Midbrain (tissue), 1 donor: Measurements from ENCODE around the gene DYSF.

Experiments used
- DNase-seq: peaks from one replicate; lab custom pipeline; 2025; lab: John Stamatoyannopoulos, UW

The DYSF gene

GRCh38 chr2:71691747-71692441 is 238.5 kb downstream of the DYSF start:
- no peak for DNase-seq

DNA sequence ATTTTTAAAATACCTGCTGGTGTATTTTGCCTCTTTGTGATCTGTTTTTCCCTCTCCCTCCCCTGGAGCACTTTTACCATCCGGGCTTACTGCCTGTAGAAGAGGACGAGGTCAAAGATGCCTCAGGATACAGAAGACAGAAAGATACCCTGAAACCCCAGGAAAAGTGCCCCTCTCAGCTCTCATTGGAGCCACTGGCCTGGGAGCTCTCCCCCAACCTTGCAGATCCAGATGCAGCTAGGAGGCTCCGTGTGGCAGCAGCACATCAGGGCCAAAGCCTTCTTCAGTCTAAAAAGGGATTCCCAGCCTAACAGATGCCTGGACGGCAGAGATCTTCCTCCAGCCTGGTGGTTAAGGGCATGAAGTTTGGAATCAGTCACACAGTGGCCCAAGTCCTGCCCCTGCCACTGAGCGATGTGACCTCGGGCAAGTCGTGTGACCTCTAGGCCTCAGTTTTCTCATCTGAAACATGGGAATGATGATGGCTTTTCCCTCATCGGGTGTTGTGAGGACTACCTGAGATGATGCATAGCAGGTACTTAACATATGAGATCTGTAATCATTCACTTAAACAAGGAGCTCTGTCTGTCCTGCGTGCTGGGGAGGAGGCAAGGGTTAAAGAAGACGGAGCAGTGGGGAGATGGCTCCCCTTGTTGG is 239.4 kb downstream of the DYSF start:
- no peak for DNase-seq

DNA sequence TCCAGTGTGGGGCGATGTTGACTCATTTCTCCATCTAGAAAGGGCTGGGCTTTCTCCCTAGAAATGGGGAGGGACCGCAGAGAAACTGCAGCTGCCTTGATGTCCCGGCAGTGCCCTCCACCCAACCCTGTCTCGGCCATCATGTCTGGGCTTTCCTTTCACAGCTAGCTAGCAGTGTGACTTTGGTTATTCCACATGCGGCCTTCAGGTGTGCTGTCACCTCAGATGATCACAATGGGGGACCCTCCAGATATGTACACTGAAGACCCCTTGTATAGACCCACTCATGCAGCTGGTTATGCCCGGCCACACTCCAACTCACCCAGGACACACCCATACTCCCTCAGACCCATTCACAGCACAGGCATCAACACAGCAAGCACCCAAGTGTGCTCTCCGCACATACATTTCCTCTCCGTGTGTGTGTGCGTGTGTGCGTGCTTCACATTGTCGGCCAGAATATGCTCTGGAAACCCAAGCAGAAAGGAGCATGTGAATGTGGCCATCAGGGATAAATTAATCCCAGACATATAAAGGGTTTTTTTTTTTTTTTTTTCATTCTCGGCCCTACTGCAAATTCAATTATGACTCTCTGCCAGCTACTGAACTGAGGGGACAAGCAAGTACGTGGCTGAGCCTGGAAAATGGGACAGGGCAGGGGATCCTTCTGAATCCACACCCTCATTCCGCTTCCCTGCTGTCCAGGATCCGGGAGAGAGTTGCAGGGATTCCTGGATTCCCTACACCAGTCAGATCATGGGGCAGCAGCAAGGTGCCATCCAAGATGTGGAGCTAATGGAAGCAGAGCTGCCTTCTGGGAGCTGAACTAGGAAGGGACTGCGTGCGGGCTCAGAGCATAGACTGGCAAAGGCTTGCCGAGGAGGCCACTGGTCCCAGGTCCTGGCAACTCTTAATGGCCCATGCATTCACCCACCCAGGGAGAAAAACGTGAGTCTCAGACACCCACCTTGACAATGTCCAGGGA is 240.2 kb downstream of the DYSF start:
- no peak for DNase-seq

- DNase-seq = no peak
These were observed 241.3 kb downstream of the DYSF start for GRCh38 chr2:71694501-71695234.

DNA sequence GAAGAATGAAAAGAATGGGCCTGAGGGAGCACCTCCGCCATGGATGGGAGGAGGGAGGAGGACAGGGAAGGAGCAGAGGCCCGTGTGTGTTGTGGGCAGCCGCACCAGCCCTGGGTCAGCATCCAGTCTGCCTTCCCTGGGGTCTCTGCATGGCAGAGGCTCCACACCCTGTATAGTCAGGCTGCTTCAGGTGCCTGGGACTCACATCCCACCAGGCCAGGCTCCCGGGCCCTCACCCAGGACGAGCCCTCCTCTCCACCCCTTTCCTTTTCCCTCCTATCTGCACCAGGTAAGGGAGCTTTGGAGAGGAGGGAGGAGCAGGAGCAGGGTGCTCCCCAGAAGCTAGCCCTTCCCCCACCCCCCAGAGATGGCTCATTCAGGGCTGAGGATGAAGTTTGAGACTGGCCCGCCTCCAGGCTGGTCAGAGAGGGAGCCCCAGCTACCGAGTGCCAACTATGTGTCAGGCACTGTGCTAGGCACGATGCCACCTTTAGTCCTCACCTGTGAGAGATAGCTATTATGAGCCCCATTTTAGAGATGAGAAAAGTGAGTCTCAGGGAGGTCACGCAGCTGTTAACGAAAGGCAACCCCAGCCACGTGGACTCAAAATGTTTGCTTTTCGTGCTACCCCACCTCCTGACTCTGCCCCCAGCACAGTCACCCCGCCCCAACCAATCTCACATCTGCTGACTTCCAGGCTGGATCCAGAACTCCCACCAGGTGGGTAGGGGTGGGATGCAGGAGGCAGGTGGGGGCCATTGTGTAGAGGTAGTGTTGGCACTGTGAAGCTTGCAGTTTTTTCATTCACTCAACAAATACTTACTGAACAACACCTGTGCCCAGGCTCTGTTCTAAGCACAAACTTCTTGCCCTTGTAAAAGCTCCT is 242.1 kb downstream of the DYSF start:
- no peak for DNase-seq

GRCh38 chr2:71696381-71696780 is 243.0 kb downstream of the DYSF start:
- DNase-seq = no peak

DNA sequence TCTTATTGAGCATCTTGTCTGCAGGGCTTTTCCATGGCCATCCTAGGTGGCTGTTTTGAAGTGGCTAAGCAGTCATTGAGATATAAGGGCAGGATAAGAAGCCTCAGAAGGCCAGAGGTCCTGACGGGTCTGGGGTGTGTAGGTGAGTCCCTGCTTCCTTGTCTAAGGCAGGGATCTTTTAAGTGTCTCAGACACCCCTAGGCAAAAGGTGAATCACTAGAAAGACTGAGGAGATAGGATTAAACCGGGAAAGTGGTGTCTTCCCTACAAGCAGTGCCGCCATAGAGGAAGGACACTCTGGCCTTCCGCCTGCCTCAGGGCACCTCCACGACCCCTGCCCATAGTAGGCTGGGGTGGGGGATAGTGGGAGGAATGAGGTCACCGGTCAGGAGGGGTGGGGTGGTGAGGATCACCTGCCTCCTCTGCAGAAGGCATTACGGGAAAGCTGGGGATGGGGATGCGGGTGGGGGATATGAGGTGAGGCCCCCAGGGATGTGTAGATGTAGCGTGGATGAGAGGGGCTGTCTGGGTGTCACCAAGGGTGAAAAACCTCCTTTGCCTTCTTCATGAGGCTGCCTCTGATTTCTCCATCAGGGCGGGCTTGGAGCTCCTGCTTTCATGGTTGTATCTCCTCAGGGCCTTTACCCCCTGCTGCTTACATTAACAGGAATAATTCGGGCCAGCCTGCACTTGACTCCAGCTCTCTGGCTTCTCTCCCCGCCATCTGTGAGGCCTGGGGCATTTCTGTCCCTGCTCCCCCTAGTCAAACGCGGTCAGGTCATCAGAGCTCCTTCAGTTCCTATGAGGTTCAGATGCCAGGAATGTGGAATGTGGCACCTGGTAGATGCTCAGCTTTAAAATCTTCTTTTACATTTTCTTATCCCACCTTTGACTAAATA is 244.0 kb downstream of the DYSF start:
- no peak for DNase-seq

DNA sequence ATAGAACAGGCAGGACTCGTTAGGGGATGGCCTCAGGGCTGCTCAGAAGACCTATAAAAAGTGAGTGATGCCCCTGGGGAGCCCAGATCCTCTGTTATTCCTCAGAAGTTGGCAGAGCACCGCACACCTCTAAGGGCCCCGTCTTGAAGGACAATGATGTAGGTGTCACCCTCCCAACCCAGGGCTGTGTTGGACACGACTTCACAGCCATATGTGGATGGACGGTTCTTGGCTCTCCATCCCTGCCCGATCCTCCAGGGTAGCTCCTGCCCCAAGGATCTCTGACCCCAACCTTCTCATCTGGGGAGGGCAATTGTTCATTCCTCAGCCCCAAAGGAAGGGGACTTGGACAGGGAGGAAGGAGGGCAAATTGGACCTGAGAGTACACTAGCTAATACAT is 246.1 kb downstream of the DYSF start:
- no peak for DNase-seq

- no peak for DNase-seq
These were observed 246.8 kb downstream of the DYSF start for GRCh38 chr2:71700041-71700657.

DNA sequence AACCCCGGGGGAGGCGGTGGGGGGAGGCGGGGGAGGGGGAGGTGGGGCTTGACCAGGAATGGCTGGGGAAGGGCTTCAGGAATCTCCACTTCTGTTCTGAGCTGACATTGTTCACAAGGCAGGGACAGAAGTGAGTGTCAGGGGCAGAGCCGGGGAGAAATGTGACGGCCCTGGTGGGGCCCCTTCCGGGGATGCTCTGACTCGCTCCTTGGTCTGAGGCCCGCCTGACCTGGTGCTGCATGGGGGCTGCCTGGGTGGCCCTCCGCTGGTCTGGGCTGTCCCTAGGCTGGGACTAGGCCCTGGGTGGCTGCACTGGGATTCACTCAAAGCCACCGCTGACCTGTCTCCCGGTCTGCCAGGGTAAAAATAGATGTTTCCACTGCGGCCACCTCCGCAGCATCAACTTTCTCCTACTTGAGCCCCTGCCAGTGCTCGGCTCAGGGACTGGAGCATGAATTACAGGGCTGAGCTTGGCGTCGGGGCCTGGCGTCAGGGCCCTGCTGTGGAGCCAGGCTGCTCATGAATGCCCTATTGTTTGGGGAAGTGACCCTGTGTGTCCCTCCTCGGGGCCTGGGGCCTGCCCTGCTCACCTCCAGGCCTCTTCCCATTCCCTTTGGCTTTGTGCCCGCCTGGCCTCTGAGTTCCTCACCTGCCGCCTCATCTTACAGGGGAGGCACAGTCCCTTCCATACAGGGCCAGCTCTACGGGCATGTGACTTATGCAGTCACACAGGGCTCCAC is 247.5 kb downstream of the DYSF start:
- DNase-seq = peak; percentile 80

DNA sequence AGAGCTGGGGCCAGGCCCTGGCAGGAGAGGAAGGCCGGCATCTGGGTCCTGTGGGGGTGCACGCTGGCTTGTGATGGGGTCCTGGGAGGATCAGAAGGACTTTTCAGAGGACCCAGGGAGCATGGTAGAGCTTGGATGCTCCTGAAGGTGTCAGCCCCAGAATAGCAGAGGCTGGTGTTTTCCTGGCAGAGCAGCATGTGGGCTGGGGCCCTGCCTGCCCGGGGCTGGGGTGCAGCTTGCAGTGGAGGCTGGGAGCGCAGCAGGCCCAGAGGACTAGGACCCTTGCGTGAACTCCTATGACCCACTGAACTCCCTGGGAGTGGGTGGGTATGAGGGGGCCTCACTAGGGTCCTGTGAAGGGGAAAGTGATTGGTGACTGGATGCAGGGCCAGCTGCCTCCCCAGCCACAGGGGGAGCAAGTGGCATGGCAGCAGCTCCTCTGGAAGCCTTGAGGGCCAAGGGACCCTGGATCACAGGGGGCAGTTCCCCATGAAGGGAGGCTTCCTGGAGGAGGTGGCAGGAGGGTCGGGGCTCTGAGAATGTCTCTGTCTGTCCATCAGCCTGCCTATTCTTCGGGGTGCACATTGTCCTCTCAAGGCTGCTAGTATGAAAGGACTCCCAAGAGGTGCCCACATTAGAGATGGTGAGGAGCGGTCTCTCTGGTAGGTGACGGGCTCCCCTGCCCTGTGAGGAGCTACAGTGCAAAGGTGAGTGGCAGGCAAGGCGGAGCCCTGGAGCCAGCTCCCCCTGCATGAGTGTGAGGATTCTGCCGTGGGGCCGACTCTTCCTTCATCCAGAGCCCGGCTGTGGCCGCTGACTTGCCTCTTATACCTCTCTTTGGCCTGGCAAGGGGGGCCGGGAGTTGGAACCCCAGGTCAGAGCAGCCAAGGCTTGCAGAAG is 249.0 kb downstream of the DYSF start:
- DNase-seq = no peak

GRCh38 chr2:71702971-71703898 is 249.9 kb downstream of the DYSF start:
- no peak for DNase-seq

- no peak for DNase-seq
These were observed 250.8 kb downstream of the DYSF start for GRCh38 chr2:71704131-71704561.

- DNase-seq = no peak
These were observed 251.3 kb downstream of the DYSF start for GRCh38 chr2:71704688-71705087.

GRCh38 chr2:71705171-71705960 is 252.0 kb downstream of the DYSF start:
- DNase-seq = no peak

GRCh38 chr2:71706121-71706520 is 252.8 kb downstream of the DYSF start:
- no peak for DNase-seq
